ENCODE results near the gene AKR1B1. TPM values are rescaled to one million over a fixed set of nuclear protein-coding genes. Genes with fewer than 3 reads are reported as not detected.

The AKR1B1 gene
- total RNA-seq, 2 experiments from 2014 or later = 97.8 to 102 TPM

DNA sequence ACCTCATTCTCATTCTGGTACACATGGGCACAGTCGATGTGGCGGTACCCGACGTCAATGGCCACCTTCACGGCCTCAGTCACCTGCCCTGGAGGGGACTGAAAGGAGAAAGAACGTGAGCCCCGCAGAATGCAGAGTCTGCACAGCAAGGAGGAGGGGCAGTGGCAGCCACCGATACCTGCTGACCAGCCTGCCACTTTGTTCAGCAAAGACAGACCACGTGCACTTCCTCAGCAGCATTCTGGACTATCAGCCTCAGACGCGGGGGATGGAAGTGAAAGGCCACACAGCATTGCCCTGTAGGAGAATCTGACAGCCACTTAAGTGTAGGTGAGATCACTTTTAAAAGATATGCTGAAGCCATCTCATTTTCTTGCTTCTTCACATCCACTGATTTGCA is 7.2 kb downstream of the AKR1B1 start:
- CTCF ChIA-PET = no interaction called here
- POLR2A ChIA-PET = no interaction called here
- Mint-ChIP-seq H3K27ac (no peak overlapping the region), H3K9me3 (no peaks in the 10 kb centered on the region), H3K4me3 (no peak overlapping the region), H3K36me3 (peaks cover 38% of the 10 kb centered on the region), H3K4me1 (ENCODE audit: low read depth) (peaks cover 26% of the 10 kb centered on the region), H3K27me3 (no peaks in the 10 kb centered on the region)
- no peak for DNase-seq
- intact Hi-C loops (cut with micrococcal nuclease) = loop anchor here (10.0 kb wide), 2 partner anchors 283 to 1197 kb away; partner anchors contain the start of gene EXOC4

DNA sequence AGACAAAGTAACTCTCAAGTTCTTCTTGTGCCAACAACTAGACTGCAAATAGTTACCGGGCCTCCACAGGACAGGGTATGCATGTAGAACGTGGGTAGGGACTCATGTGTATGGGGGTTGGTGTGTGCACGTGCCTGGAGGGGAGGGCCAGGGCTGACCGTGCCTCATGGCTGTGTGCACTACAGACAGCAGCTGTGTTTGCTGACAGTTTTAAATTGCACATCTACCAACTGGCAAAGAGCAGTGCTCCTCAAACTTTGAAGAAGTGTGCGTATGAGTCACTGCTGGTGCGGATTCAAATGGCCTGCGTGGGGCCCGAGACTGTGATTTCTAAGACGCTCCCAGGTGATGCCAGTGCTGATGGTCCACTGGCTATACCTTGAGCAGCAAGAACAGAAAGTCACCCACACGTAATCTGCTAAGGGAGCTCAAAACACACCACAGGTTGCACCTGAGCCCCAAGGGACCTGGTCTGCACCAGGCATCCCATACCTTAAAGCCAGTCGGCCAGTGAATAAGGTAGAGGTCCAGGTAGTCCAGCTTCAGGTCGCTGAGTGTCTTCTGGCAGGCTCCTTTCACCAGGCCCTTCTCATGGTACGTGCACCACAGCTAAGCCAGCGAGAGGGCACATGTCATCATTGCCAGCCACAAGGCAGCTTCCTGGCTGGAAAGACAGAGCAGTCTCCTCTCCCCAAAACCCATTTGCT is 8.5 kb downstream of the AKR1B1 start:
- Mint-ChIP-seq H3K4me3 (no peak overlapping the region), H3K9me3 (no peaks in the 10 kb centered on the region), H3K4me1 (ENCODE audit: low read depth) (peaks cover 23% of the 10 kb centered on the region), H3K27me3 (no peaks in the 10 kb centered on the region), H3K27ac (no peak overlapping the region), H3K36me3 (peaks cover 42% of the 10 kb centered on the region)
- POLR2A ChIA-PET = no interaction called here
- DNase-seq = no peak
- CTCF ChIA-PET = interaction anchor here (0.6 to 1.7 kb wide), 4 partner anchors 17 to 151 kb away, joined by 3 to 5 read pairs (median 4); no protein-coding TSS in a partner anchor
- intact Hi-C loops (cut with micrococcal nuclease) = loop anchor here (10.0 kb wide), 2 partner anchors 284 to 1196 kb away; partner anchors contain the start of gene EXOC4

DNA sequence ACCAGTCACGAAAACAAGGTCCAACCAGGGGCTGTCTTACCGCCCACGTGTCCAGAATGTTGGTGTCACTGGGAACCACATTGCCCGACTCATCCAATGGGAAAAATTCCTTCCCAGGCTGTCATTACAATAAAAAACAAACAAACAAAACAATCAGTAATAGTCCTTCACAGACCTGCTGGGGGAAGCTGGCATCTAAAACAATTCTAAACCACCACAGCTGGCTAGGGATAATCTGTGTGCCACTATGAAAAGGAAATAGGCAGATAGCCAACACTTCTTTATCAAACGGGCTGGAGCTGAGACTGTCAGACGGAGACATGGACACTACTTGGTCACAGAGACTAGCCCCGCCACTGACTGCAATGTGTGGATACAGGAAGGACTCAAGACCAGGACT is 9.2 kb downstream of the AKR1B1 start:
- CTCF ChIA-PET = interaction anchor here (0.6 to 1.7 kb wide), 3 partner anchors 17 to 152 kb away, joined by 3 to 5 read pairs (median 4); no protein-coding TSS in a partner anchor
- H3K27me3 Mint-ChIP-seq = no peaks in the 10 kb centered on the region
- no peak overlapping the region for H3K4me3 Mint-ChIP-seq

GRCh38 chr7:134448356-134449229 is 10.3 kb downstream of the AKR1B1 start:
- no peaks in the 10 kb centered on the region for H3K27me3 Mint-ChIP-seq
- ChIA-PET CTCF (interaction anchor here (1.3 to 2.2 kb wide), 3 partner anchors 16 to 66 kb away, joined by 3 to 6 read pairs (median 4); no protein-coding TSS in a partner anchor), POLR2A (no interaction called here)
- peaks cover 4% of the 10 kb centered on the region for H3K4me1 Mint-ChIP-seq (ENCODE audit: low read depth)
- intact Hi-C loops (cut with micrococcal nuclease) = no loop called here
- H3K36me3 Mint-ChIP-seq = peaks cover 57% of the 10 kb centered on the region
- no peaks in the 10 kb centered on the region for H3K9me3 Mint-ChIP-seq
- H3K4me3 Mint-ChIP-seq = no peak overlapping the region
- DNase-seq = no peak
- no peak overlapping the region for H3K27ac Mint-ChIP-seq

More for the DNA sequence above, 9.2 kb downstream of the AKR1B1 start:
- peaks cover 15% of the 10 kb centered on the region for H3K4me1 Mint-ChIP-seq (ENCODE audit: low read depth)
- H3K27ac Mint-ChIP-seq = no peak overlapping the region
- no peak for DNase-seq
- POLR2A ChIA-PET = no interaction called here
- peaks cover 49% of the 10 kb centered on the region for H3K36me3 Mint-ChIP-seq
- intact Hi-C loops (cut with micrococcal nuclease) = loop anchor here (10.0 kb wide), 2 partner anchors 285 to 1195 kb away; partner anchors contain the start of gene EXOC4
- no peaks in the 10 kb centered on the region for H3K9me3 Mint-ChIP-seq

- Mint-ChIP-seq H3K36me3 (peaks cover 68% of the 10 kb centered on the region), H3K9me3 (no peaks in the 10 kb centered on the region), H3K27me3 (no peaks in the 10 kb centered on the region), H3K27ac (no peak overlapping the region), H3K4me3 (no peak overlapping the region), H3K4me1 (ENCODE audit: low read depth) (peaks cover 2% of the 10 kb centered on the region)
- CTCF ChIA-PET = interaction anchor here (2.2 kb wide), 1 partner anchor 15 kb away, joined by 6 read pairs; no protein-coding TSS in a partner anchor
- POLR2A ChIA-PET = no interaction called here
- no peak for DNase-seq
- intact Hi-C loops (cut with micrococcal nuclease) = no loop called here
These were observed 11.5 kb downstream of the AKR1B1 start for GRCh38 chr7:134447383-134447782.

GRCh38 chr7:134446923-134447322 is 12.0 kb downstream of the AKR1B1 start:
- no peak overlapping the region for H3K27ac Mint-ChIP-seq
- H3K27me3 Mint-ChIP-seq = no peaks in the 10 kb centered on the region
- H3K4me3 Mint-ChIP-seq = no peak overlapping the region
- DNase-seq = no peak
- no peaks in the 10 kb centered on the region for H3K9me3 Mint-ChIP-seq
- ChIA-PET CTCF (interaction anchor here (2.2 kb wide), 1 partner anchor 14 kb away, joined by 6 read pairs; no protein-coding TSS in a partner anchor), POLR2A (no interaction called here)
- H3K4me1 Mint-ChIP-seq (ENCODE audit: low read depth) = no peaks in the 10 kb centered on the region
- intact Hi-C loops (cut with micrococcal nuclease) = no loop called here
- peaks cover 69% of the 10 kb centered on the region for H3K36me3 Mint-ChIP-seq

DNA sequence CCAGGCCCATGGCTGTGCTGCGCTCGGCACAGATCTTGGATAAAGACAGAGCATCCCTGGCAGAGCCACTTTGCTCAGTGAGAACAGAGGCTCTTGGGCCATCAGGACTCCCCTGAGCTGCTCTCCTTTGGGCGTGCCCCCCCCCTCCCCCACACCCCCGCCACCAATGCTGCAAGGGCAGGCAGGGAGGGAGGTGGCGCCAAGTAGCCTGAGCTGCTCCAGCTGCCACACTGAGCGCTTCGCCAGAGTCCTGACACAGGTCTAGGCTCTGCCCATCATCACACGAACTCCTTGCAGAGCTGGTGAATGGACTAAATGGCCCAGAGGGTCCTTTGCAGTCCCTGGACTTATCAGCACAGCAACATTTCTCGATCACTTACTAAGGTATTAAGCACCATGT is 12.5 kb downstream of the AKR1B1 start:
- Mint-ChIP-seq H3K36me3 (peaks cover 70% of the 10 kb centered on the region), H3K9me3 (no peaks in the 10 kb centered on the region), H3K27ac (no peak overlapping the region), H3K27me3 (no peaks in the 10 kb centered on the region), H3K4me3 (no peak overlapping the region), H3K4me1 (ENCODE audit: low read depth) (no peaks in the 10 kb centered on the region)
- ChIA-PET CTCF (interaction anchor here (1.7 to 2.2 kb wide), 2 partner anchors 14 kb away, joined by 6 to 7 read pairs; no protein-coding TSS in a partner anchor), POLR2A (no interaction called here)
- DNase-seq = no peak
- intact Hi-C loops (cut with micrococcal nuclease) = no loop called here

DNA sequence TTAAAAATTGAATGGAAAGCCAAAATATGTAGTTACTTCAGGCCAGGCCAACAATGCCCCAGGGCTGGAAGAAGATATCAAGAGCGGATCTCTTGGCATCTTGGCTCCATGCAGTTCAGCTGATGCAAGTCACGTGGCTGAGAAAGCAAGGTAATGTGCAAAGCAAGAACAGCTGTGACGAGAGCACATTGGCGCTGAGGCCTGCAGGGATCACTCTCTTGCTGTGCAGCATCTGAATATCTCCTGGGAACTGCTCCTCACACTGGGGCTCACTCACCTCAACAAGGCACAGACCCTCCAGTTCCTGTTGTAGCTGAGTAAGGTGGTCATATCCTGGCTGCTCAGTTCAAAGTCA is 14.0 kb downstream of the AKR1B1 start:
- no peak for DNase-seq
- H3K4me3 Mint-ChIP-seq = no peak overlapping the region
- no peaks in the 10 kb centered on the region for H3K4me1 Mint-ChIP-seq (ENCODE audit: low read depth)
- no peaks in the 10 kb centered on the region for H3K27me3 Mint-ChIP-seq
- intact Hi-C loops (cut with micrococcal nuclease) = no loop called here
- peaks cover 73% of the 10 kb centered on the region for H3K36me3 Mint-ChIP-seq
- ChIA-PET CTCF (interaction anchor here (1.7 to 2.4 kb wide), 2 partner anchors 12 kb away, joined by 7 to 9 read pairs; no protein-coding TSS in a partner anchor), POLR2A (no interaction called here)
- H3K9me3 Mint-ChIP-seq = no peaks in the 10 kb centered on the region
- no peak overlapping the region for H3K27ac Mint-ChIP-seq

GRCh38 chr7:134444198-134444960 is 14.5 kb downstream of the AKR1B1 start:
- no peak for DNase-seq
- no peaks in the 10 kb centered on the region for H3K9me3 Mint-ChIP-seq
- CTCF ChIA-PET = interaction anchor here (2.4 kb wide), 1 partner anchor 12 kb away, joined by 9 read pairs; no protein-coding TSS in a partner anchor
- H3K4me3 Mint-ChIP-seq = no peak overlapping the region
- POLR2A ChIA-PET = no interaction called here
- no peaks in the 10 kb centered on the region for H3K4me1 Mint-ChIP-seq (ENCODE audit: low read depth)
- H3K36me3 Mint-ChIP-seq = peaks cover 70% of the 10 kb centered on the region
- intact Hi-C loops (cut with micrococcal nuclease) = no loop called here
- H3K27me3 Mint-ChIP-seq = no peaks in the 10 kb centered on the region
- no peak overlapping the region for H3K27ac Mint-ChIP-seq

GRCh38 chr7:134443396-134444070 is 15.4 kb downstream of the AKR1B1 start:
- intact Hi-C loops (cut with micrococcal nuclease) = no loop called here
- Mint-ChIP-seq H3K27ac (no peak overlapping the region), H3K9me3 (peaks cover 3% of the 10 kb centered on the region), H3K4me3 (no peak overlapping the region), H3K27me3 (no peaks in the 10 kb centered on the region), H3K36me3 (peaks cover 77% of the 10 kb centered on the region), H3K4me1 (ENCODE audit: low read depth) (no peaks in the 10 kb centered on the region)
- CTCF ChIA-PET = interaction anchor here (2.4 kb wide), 1 partner anchor 11 kb away, joined by 9 read pairs; no protein-coding TSS in a partner anchor
- POLR2A ChIA-PET = no interaction called here
- DNase-seq = no peak

- CTCF ChIA-PET = interaction anchor here (2.4 kb wide), 1 partner anchor 10 kb away, joined by 9 read pairs; no protein-coding TSS in a partner anchor
- no peak overlapping the region for H3K4me3 Mint-ChIP-seq
- intact Hi-C loops (cut with micrococcal nuclease) = no loop called here
- no peaks in the 10 kb centered on the region for H3K27me3 Mint-ChIP-seq
- DNase-seq = no peak
- no peak overlapping the region for H3K27ac Mint-ChIP-seq
- H3K36me3 Mint-ChIP-seq = peaks cover 76% of the 10 kb centered on the region
- POLR2A ChIA-PET = no interaction called here
- no peaks in the 10 kb centered on the region for H3K4me1 Mint-ChIP-seq (ENCODE audit: low read depth)
- peaks cover 5% of the 10 kb centered on the region for H3K9me3 Mint-ChIP-seq
These were observed 16.3 kb downstream of the AKR1B1 start for GRCh38 chr7:134442441-134443220.
